SK-MEL-5 (cell line): ENCODE results near the gene NLRP6. TPM values are rescaled to one million over a fixed set of nuclear protein-coding genes. Genes with fewer than 3 reads are reported as not detected.
"Not testable (repeated sequence)": the region's sequence is repeated elsewhere in the genome, so short reads cannot be mapped to it uniquely, and the experiment has no call there.

Source experiments
- DNase-seq: peaks from one replicate; pipeline ENCODE4 v3.0.0-alpha.2; 2016; ENCODE audit warnings: low read depth, low spot score
- in situ Hi-C: cut with HindIII; loops from 2 replicates; pipeline ENCODE4 v1.10.0; 2016; ENCODE audit warnings: low sequenced_read_pairs, high pct_unique_total_duplicates, low pct_unique_long_range_greater_than_20kb
- total RNA-seq: library from RNA; depleted of rRNA; stranded (reverse); fragments of >200 nt; shearing (Covaris generic); gene quantifications from 2 replicates; pipeline ENCODE4 v1.2.3, GENCODE V29; 2014

Gene NLRP6
- total RNA-seq, 1 experiment from 2014 or later: 0.11 TPM

DNA sequence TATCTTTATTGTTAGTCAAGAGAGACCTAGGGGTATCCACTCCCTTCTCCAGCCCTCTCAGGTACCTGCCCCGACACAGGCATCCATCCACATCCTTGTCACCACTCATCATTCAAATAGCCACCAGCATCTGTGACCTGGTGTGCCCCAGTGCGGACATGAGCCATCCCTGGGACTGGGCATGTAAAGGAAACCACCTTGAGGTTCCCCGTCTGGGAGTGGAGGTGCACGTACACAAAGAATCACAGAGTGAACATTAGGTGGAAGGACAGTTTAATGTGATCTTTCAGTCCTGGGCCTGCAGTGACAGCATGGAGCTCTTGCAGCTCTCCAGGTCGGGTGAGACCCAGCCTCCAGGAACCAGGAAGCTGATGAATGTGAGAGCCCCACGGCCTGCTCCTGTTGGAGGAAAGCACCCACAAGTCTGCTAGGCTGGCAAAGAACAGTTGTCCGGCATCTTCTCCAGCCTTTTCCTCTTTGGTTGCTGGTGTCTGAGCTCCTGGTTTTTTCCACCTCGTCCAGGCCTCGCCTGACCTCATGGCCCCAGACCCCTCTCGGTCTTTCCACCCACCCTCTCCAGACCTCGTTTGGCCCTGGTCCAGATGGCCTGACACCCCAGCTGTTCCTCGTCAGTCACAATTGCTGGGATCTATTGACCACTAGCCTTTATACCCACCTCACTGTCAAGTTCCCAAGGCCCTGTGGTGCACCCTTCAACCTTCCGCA lies 24.9 kb upstream of the NLRP6 start:
- no peak for DNase-seq
- in situ Hi-C loops: no loop called here

DNA sequence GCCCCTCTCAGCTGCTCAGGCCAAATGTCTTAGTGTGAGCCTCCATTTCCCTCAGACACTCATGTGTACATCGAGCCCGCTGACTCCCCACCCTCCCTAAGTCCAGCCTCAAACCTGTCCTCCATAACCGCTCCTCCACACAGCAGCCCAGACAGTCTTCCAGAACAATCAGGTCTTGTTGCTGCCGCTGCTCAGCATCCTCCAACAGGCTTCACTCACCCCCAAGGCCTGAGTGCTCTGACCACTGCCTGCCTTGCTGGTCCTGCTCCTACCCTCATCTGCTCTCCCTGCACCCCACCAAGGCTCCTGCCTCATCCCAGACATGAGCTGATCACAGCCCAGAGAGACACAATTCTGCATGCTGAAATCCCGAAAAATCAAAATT lies 24.3 kb upstream of the NLRP6 start:
- in situ Hi-C loops: no loop called here

DNA sequence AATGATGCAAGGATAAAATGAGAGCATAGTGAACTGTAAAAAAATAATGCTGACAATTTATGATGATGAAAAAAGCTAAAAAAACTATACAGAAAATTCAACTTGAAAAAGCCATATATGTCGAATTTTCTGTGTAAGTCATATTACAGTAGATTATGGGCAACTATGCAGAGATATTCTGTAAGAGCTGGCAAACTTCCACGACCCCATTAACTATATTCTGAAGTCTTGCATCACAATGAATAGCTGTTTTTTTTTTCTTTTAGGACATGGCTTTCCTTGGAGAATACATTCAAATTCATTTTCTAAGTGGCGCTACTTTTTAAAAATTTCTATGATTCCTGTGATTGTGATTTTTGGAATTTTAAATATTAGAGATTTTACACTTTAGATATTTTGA lies 23.0 kb upstream of the NLRP6 start:
- no peak for DNase-seq

More for the DNA sequence above, 24.3 kb upstream of the NLRP6 start:
- DNase-seq: no peak

DNA sequence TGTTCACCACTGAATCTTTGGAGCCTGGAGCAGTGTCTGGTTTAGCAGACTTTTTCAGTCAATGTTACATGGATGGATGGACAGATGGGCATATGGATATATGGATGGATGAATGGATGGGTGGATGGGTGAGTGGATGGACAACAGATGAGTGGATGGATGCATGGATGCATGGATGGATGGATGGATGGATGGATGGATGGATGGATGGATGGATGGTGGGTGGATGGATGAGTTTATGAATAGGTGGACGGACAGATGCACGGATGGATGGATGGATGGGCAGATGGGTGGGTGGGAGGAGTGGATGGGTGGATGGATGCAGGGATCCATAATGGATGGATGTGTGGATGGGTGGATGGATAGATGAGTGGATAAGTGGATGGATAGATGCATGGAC lies 22.4 kb upstream of the NLRP6 start:
- no peak for DNase-seq
- in situ Hi-C loops: no loop called here

More for the DNA sequence above, 23.0 kb upstream of the NLRP6 start:
- in situ Hi-C loops: no loop called here

DNA sequence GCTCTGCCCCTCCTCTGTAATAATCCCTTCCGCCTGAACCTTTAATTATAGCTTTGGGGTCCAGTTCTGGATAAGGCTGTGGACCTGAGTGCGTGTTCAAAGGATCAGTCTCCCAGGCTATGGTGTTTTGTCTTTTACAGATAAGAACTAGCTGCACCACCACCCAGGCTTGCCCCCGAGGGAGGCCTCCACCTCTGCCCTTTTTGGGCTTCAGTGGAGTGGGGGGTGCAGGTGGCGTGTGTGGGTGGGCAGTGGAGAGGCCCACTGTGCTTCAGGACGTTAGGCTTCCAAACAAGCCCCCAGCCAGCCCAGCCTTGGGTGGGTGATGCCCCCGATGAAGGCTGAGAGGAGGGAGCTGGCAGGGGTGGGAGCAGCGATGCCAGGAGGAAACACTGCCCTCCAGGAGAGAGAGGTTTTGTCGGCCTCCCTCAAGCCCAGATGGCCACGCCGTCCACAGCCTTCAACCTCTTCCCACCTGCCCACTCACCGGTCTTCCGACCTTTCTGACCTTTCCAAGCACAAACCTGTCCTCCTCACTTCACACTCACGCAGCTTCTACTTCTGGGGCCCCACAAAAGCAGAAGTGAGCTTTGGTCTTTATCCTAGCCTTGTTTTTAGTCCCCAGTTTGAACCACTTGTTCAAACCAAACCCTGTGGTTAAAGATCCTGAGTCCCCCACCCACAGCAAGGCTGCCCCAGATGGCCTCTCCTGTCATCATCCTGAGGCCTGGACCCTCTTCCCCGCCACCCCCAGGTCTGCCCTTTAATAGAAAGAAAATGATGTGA lies 21.1 kb upstream of the NLRP6 start:
- DNase-seq: no peak
- in situ Hi-C loops: no loop called here

DNA sequence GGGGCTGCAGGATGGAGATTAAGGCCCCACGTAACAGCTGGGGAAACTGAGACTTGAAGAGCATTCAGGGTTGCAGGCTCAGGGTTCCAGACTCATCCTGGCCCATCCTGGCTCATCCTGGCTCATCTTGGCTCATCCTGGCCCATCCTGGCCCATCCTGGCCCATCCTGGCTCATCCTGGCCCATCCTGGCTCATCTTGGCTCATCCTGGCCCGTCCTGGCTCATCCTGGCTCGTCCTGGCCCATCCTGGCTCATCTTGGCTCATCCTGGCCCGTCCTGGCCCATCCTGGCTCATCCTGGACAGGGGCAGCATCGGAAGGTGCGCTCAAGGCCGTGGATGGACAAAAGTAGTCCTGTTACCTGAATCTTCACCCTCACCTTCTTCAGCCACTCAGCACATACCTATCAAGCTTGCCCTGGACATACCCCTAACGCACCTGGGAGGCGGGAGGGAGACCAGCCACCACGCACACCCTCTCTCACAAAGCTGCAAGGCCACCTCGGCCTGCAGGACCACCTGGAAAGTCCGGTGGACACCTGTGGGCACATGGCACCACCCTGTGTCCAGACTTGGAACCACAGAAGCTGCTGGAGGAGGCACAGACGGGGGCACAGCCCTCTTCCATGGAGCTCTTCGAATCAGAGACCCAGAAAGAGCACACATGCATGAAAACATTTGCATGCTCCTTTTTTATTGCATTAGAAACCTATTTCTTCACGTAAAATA lies 20.3 kb upstream of the NLRP6 start:
- in situ Hi-C loops: no loop called here

DNA sequence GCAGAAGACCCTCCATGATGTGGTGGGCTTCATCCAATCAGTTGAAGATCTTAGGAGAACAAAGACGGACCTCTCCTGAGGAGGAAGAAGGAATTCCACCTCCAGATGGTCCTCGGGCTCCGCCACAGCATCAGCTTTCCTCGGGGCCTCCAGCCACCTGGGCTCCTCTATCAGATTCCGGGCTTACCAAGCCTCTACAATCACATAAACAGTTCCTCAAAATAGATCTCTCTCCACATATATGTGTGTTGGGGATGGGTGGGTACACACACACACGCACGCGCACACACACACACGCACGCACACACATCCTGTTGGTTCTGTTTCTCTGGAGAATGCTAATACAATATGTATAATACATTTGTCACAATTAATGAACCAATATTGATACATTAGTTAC lies 18.8 kb upstream of the NLRP6 start:
- DNase-seq: no peak
- in situ Hi-C loops: no loop called here

More for the DNA sequence above, 20.3 kb upstream of the NLRP6 start:
- DNase-seq: no peak

DNA sequence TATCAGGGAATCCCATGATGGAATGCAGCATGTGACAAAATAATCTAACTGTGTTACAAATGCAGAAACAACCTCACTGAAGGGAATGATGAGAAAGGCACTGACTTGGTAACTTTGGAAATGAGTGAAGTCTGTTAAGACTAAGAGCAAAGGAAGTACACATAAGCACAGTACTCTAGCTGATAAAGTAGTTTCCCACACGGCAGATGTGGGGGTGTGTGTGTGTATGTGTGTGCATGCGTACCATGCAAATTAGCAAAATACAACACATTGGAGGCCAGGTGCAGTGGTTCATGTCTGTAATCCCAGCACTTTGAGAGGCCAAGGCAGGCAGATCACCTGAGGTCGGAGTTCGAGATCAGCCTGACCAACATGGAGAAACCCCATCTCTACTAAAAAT lies 16.6 kb upstream of the NLRP6 start:
- in situ Hi-C loops: no loop called here
- DNase-seq: no peak

DNA sequence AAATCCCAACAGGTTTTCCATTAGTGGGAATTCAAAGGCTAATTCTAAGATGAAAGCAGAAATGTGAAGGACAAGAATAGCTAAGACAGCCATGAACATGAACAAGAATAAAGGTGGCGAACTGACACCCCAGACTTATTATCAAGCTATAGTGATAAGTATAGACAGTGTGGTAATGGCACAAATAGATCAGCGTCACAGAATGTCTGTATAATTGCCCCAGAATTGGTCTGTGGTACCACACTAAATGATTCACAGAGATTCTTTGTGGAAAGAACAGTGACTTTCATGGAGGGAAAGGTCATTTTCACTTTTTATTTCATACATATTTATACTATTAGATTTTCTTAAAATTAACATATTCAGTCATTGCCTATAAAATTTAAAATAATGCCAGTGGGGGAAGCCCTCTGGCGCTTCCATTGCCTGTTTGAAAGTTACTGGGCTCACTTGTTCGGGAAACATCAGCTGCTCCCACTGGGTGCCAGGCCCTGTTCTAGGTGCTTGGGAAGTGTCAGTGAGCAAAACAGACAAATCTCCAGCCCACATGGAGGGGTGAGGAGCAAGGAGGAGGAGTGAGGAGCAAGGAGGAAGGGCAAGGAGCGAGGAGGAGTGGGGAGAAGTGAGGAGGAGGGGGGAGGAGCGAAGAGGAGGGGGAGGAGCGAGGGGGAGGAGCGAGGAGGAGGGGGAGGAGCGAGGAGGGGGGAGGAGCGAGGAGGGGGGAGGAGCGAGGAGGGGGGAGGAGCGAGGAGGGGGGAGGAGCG lies 11.3 kb upstream of the NLRP6 start:
- DNase-seq: peak; percentile 56
- in situ Hi-C loops: no loop called here

DNA sequence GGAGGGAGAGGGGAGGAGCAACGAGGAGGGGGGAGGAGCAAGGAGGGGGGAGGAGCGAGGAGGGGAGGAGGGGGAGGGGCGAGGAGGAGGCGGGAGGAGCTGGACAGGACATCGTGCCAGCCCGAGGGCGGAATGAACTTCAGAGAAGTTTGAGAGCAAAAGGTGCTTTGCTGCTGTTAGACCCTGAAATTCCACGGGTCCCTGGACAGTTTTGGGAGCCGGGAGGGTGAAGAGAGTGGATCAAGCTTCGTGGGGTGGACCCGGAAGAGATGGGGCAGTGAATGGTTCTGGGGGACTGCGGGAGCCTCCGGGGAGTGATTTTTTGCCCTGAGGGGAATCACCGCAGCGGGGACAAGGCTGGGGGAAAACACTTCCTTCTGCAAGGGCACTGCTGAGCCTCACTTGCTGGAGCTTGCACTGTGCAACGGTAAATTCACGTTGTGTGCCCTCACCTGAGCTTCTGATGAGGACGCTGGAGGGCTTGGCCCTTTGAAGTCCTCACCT lies 10.7 kb upstream of the NLRP6 start:
- in situ Hi-C loops: no loop called here
- DNase-seq: peak; percentile 51

DNA sequence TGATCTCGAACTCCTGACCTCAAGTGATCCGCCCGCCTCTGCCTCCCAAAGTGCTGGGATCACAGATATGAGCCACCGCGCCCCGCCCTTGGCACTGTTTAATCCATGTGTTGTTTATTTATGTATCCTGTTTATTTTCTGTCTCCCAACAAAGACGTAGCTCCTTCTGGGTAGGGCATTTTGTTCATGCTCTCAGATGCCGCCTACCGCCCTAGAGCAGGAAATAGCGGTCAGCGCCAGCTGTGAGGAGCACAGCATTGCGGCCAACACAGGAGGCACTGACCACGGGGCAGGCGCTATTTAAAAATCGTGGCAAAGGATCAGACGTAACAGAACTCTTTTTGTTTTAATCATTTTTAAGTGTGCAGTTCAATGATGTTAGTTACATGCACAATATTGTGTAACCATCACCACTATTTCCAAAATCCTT lies 9.5 kb upstream of the NLRP6 start:
- in situ Hi-C loops: not testable (repeated sequence)
- DNase-seq: peak; percentile 92

DNA sequence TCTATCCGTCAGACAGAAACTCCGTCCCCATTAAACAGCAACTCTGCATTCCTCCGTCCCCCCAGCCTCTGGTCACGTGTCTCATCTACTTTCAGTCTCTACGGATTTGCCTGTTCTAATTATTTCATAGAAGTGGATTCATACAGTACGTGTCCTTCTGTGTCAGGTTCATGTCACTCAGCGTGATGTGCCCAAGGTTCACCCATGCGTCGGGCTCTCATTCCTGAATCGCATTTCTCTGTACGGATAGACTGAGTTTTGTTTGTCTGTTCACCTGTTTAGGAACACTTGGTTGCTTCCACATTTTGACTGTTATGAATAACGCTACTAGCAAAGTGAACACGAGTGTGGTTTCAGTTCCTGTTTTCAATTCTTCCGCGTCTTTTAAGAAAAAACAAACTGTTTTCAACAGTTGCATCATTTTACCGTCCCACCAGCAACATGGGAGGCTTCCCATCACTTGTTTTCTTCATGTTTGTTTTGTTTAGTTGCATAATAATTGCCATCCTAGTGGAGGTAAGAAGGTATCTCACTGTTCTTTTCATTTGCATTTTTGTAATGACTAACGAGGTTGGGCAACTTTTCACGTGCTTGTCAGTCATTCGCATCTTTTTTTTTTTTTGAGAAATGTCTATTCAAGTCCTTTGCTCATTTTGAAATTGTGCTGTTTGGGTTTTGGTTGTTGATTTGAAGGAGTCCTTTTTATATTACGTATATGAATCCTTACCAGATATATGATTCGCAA lies 8.9 kb upstream of the NLRP6 start:
- DNase-seq: peak; percentile 80

DNA sequence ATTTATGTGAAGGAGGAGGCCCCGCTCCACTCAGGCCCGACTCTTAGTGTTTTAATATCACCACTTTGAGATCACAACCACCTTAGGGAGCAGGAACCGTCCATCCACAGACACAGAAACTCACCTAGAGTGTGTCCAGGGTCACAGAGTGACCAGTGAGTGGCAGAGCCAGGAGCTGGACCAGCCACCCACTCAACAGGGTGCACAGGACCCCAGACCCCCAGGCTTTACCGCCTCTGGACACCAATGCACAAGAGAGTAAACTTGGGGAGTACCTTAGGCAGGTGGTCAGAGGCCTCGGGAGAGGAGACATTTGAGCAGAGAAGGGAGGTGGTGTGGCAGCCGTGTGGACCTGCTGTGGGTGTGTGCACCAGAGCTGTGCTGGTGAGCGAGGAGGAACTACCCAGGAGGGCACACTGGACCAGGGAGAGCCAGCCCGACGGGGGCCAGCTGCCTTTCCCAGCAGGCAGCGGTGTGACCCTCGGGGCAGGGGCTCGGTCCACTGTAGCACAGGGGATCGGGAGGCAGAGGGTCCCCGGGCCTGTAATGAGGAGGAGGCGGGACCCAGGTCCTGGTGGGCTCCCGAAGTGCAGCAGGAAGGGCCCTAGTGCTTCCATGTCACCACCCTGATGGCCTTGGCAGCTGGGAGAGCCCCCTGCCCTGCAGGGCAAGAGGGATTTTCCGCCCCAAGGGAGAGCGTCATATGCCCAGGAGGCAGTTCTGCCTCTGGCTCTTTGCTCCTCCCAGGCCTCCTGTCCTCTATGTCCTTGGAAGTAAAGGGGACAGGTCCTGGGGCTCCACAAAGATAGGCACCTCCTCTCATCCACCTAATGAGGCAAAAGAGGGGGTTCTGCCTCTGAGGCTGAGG lies 7.5 kb upstream of the NLRP6 start:
- no peak for DNase-seq
- in situ Hi-C loops: no loop called here

More for the DNA sequence above, 8.9 kb upstream of the NLRP6 start:
- in situ Hi-C loops: no loop called here

DNA sequence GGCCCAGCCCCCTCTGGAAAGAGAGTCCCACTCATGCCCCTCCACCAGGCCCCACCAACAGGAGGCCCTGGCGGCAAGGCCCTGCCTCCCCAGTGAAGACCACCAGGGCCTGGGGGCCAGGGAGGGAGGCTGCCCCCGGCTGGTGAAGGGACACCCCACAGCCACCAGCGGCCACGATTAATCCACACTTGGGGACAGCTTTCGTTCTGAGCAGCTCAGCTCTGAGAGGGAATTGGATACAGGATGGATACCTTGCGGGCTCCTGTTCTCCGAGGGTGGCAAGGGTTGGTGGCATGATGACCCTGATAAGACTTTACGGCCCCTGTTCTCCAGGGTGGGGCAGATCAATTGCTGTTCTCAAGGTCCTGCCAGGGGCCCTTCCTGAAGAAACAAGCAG lies 6.9 kb upstream of the NLRP6 start:
- no peak for DNase-seq
- in situ Hi-C loops: no loop called here

DNA sequence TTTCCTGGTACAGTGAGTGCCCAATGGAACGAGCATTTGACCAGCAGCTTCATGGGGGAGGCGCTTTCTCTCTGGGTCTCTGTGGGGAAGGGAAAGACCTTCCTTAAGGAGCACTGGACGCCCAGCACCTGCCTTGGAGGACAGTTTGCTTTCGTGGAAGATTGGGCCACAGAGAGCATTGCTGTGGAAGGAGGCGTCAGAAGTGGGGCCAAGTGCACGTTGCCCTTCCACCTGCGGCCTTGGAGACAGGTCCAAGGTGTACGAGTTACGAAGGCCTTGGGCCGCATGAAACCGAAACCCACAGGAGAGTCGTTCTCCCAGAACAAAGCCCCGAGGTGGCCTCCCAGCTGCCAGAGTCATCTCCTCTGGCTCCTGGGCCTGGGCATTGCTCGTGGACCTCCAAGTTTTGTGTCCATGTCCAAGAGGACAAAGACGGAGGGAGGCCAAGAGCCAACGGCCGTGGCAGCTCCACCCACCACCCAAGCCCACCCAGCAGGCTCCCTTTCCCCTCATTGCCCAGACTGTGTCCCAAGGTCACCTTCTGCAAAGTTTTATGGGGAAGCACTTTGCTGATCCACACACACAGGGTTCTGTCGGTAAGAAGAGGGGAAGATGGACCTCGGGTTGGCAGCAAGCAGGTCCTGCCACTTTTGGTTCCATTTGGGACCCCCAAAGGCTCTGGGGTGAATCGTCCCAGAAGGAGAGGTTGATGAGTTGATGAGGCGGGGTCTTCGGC lies 5.8 kb upstream of the NLRP6 start:
- no peak for DNase-seq
- in situ Hi-C loops: no loop called here

DNA sequence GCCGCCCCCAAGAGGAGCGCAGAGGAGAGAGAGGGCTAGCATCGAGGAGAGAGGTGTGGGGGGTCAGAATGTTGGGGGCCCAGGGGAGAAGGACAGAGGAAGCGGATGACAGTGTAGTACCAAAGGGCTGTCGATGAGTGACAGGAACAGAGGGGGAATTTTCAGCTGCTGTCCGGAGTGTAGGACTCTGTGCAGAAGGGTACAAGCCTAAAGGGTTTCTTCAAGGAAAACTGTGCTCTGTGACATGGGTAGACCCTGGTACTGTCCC lies 5.3 kb upstream of the NLRP6 start:
- in situ Hi-C loops: no loop called here
- no peak for DNase-seq
